Thyroid gland (tissue), 4 donors: ENCODE measurements around the gene SSR2.
"Not testable (repeated sequence)": the region's sequence is repeated elsewhere in the genome, so short reads cannot be mapped to it uniquely, and the experiment has no call there.

Source experiments
- CTCF ChIP-seq, 6 experiments: fragments of 200-600 bp in 3 of 6; fragments of 450-650 bp in 3 of 6; sonication (generic) in 3 of 6; IDR thresholded peaks; one replicate each; pipeline ENCODE4 v1.5.1; 2016 to 2019; ENCODE audit warnings: antibody characterized with exemption in 6 of 6, mild to moderate bottlenecking in 2 of 6, inconsistent platforms in 1 of 6, moderate library complexity in 1 of 6
- POLR2A ChIP-seq, 2 donors: fragments of 450-650 bp; IDR thresholded peaks; one replicate each; pipeline ENCODE4 v1.6.1; 2017; ENCODE audit warnings: antibody characterized with exemption in 2 of 2, mild to moderate bottlenecking in 2 of 2, moderate library complexity in 1 of 2

- not testable (repeated sequence) for TF ChIP-seq CTCF, POLR2A (IDR thresholded peaks at IDR 0.05)
Measured at GRCh38 chr1:155984903-155985645, 35.7 kb downstream of the SSR2 start.
